B cell (primary cell): ENCODE results near the gene SH2D3C.

ENCODE experiments used
- EZH2 ChIP-seq: IDR thresholded peaks from 2 replicates; pipeline ENCODE4 v1.6.1; 2012; ENCODE audit warnings: borderline replicate concordance, low read depth, mild to moderate bottlenecking, moderate library complexity, low read length; ENCODE audit not compliant: insufficient read depth, poor library complexity, severe bottlenecking
- TF ChIP-seq, protein P1 (sequence below): fragments of 200-600 bp; IDR thresholded peaks from one replicate; pipeline ENCODE4 v1.8.0; 2022; ENCODE audit warnings: antibody characterized with exemption, mild to moderate bottlenecking

DNA sequence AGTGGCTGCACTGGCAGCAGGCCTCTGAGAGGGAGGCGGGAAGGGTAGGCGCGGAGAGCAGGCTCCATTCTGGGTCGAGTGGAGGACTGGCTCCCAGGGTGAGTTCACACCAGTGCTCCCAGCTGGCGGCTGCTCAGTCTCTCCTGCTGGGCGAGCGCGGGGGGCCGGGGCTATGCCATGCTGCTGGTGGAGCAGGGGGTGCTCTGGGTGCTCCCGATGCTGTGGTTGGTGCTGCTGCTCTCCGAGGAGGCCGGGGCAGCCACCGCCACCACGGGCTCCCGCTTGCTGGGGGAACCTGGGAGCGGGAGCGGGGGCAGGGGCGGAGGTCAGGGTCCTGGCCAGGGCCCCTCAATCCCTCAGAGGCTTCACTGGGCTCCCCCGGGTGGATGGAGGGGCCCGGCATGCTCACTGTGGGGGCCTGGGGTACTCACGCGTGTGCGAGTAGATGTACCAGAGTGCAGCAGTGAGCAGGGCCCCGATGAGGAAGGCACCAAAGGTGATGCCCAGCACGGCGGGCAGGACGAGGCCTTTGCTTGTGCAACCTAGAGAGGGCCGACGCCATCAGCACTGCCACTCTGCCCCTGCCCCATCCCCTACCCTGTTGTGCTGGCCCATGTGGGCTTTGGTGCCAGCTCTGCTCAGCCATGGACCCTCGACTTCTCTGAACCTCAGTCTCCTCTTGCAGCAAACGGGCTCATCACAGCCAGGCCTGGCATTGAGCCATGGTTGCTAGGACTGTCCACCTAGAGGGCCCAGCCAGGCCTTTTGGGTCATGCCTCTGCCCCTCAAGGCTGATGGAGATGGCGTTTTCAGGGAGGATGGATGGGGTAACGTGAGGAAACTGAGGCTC lies 37.3 kb upstream of the SH2D3C start:
- no peak for TF ChIP-seq EZH2
- TF ChIP-seq, protein P1, sequence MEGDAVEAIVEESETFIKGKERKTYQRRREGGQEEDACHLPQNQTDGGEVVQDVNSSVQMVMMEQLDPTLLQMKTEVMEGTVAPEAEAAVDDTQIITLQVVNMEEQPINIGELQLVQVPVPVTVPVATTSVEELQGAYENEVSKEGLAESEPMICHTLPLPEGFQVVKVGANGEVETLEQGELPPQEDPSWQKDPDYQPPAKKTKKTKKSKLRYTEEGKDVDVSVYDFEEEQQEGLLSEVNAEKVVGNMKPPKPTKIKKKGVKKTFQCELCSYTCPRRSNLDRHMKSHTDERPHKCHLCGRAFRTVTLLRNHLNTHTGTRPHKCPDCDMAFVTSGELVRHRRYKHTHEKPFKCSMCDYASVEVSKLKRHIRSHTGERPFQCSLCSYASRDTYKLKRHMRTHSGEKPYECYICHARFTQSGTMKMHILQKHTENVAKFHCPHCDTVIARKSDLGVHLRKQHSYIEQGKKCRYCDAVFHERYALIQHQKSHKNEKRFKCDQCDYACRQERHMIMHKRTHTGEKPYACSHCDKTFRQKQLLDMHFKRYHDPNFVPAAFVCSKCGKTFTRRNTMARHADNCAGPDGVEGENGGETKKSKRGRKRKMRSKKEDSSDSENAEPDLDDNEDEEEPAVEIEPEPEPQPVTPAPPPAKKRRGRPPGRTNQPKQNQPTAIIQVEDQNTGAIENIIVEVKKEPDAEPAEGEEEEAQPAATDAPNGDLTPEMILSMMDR, result no peak
